SK-N-DZ (cell line): ENCODE data around the gene WDR90.
A peak's percentile ranks its signal among the peaks of the same experiment; 100 is the strongest.

ENCODE experiments used
- DNase-seq: peaks from one replicate; pipeline ENCODE4 v3.0.0-alpha.2; 2015; ENCODE audit warnings: low spot score

WDR90 gene

DNA sequence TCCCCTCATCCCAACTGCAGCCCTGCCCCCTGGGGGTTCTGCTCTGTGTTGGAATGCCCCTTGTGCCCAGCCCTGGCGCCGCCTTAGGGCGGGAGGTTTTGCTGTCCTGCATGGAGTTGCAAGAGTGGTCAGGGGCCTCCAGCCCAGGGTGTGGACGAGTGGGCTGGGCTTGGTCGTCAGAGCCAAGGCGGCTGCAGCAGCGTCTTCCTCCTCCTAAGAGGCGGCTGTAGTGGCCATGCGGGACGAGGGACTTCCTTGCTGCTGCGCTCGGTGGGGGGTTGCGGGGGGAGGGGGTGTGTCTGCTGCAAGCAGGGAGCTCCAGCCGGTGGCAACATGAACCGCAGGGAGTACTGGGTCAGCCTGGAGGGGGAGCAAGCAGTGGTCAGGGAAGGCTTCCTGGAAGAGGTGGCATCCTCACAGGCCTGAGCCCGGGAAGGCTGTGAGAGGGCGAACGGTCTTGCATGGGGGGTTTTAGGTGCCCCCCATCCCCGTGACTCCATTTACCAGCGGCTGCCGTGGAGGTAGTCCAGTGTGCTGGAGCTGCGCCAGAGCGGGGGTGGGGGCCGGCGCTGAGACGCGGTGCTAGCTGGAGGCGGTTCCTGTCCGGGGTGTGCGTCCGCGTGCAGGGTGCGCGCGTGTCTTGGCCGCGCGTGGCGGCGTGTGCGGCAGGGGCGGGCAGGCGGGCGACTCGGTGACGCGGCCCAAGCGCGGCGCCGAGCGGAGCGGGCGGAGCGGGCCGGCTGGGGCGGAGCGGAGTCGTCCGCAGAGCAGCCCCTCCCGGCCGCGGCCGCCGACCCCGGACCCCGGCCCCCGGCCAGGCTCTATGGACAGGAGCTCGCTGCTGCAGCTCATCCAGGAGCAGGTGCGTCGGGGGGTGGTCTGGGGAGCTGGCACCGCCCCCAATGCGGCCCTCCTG is 26.1 kb downstream of the WDR90 start, which contains the start of gene RHBDL1:
TSS of gene RHBDL1 (plus strand) at position 704 of the 916 bp plus-strand sequence. CDS start at position 824, 120 bp downstream.
- DNase-seq: peak; percentile 54

DNA sequence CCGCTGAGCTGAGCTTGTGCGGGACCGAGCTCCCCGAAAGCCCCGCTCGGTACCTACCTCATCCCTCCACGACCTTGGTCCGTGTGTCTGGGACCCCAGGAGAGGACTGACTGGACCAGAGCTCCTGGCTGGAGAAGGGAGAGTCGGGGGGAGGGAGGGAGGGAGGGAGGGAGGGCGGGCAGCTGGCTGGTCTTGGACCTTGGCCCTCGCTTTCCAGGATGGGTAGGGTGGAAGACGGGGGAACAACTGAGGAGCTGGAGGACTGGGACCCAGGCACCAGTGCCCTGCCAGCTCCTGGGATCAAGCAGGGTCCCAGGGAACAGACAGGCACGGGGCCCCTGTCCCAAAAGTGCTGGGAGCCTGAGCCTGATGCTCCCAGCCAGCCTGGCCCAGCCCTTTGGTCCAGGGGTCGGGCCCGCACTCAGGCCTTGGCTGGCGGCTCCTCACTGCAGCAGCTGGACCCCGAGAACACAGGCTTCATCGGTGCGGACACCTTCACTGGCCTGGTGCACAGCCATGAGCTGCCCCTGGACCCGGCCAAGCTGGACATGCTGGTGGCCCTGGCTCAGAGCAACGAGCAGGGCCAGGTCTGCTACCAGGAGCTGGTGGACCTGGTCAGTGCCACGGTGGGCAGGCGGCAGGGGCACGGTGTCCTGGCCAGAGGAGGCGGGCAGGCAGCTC is 26.9 kb downstream of the WDR90 start:
- DNase-seq: no peak

DNA sequence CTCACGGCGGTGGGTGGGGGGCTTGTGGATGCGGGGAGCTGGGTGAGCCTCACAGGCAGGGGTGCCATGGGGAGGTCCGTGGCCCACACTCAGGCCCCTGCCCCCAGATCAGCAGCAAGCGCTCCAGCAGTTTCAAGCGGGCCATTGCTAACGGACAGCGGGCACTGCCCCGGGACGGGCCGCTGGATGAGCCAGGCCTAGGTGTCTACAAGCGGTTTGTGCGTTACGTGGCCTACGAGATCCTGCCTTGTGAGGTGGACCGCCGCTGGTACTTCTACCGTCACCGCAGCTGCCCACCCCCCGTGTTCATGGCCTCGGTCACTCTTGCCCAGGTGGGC is 27.4 kb downstream of the WDR90 start:
- DNase-seq: no peak

DNA sequence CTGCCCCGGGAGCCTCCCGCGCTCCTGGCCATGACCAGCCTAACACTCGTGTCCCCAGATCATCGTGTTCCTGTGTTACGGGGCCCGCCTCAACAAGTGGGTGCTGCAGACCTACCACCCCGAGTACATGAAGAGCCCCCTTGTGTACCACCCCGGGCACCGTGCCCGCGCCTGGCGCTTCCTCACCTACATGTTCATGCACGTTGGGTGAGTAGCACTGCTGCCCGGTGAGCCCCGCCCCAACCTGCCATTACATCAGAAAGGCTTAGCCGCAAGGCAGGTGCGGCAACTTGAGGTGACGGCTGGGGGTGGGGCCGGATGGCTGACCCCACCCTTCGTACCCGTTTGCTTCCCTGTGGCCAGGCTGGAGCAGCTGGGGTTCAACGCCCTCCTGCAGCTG is 27.7 kb downstream of the WDR90 start:
- no peak for DNase-seq

DNA sequence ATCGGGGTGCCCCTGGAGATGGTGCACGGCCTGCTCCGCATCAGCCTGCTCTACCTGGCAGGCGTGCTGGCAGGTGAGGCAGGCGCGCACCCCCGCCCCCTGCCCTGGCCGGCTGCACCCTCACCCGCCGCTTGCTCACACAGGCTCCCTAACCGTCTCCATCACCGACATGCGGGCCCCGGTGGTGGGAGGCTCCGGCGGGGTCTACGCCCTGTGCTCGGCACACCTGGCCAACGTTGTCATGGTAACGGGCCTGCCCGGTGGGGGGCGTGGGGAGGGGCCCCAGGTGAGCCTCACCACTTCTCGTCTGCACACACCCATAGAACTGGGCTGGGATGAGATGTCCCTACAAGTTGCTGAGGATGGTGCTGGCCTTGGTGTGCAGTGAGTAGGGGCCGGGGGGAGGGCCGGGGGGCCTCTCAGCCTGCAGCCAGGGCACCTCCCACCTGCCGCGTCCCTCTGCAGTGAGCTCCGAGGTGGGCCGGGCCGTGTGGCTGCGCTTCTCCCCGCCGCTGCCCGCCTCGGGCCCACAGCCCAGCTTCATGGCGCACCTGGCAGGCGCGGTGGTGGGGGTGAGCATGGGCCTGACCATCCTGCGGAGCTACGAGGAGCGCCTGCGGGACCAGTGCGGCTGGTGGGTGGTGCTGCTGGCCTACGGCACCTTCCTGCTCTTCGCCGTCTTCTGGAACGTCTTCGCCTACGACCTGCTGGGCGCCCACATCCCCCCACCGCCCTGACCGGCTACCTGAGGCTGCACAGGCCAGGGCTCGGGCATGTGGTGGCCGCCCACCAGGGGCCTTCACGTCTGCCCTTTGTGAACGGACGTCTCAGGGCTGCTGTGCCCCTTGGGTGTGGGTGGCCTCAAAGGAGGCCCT is 28.4 kb downstream of the WDR90 start:
- no peak for DNase-seq

DNA sequence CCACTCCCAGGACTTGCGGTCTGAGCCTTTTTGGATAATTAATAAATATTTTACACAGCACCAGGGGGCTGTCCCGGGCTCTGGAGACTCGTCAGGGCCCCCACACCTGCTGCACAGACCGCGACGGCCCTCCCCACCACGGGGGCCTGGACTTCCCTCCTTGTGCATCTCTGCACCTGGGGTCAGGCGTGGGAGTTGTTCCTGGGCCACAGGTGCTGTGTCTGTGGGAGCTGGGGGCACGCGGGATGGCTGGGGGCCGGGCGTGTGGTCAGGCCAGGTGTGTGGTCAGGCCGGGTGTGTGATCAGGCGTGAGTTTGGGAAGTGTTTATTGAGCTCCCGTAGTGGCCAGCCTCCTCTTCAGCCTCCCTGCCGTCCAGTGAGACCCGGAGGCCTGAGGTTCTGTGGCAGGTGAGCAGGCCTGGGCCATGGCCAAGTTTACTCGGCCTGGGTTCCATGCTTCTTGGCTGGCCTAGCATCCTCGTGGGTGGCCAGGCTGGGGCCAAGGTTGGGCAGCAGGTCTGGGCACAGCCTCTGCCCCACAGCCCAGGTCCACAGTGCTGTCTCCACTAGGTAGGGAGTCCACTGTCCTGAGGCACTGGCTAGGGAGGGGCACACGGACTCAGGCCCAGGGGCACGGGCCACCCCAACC is 29.2 kb downstream of the WDR90 start:
- no peak for DNase-seq

DNA sequence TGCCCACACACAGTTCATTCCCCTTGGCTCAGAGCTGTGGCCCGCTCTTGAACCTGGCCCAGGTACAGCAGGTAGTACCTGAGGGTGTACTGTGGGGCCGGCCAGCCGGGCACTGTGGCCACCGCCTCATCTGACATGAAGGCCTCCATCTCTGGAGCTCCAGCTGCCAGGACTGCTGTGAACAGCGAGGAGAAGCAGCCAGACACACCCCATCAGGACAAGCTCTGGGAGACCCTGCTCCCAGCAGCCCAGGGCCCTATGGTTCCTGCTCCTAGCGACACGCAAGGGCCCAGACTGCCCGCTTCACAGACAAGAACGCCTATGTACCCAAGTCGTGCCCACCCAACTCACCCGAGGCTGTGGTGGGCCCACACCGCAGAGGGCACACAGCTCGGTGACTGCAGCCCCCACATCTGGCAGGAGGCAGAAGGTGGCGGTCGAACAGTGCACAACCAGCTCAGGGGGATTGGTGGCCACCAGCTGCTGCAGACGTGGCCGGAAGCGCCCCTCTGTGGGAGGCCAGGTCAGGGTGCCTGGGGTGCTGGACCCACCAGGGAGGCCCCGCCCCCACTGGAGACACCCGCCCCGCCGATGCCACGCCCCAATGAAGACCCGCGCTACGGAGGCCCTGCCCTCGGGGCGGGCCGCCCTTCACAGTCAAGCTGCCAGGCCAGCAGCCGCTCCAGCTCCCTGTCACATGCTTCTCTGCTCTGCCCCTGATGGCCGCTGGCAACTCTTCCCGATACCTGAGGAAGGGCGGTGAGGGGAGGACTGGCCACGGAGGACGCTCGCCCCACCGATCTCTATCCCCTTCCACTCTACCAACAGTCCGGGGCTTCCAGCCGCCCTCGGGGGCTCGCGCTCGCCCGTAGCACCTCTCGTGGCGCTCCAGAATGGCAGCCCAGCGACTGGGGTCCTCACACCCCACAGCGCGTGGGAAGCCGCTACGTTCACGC is 30.0 kb downstream of the WDR90 start:
- peak; percentile 88 for DNase-seq

DNA sequence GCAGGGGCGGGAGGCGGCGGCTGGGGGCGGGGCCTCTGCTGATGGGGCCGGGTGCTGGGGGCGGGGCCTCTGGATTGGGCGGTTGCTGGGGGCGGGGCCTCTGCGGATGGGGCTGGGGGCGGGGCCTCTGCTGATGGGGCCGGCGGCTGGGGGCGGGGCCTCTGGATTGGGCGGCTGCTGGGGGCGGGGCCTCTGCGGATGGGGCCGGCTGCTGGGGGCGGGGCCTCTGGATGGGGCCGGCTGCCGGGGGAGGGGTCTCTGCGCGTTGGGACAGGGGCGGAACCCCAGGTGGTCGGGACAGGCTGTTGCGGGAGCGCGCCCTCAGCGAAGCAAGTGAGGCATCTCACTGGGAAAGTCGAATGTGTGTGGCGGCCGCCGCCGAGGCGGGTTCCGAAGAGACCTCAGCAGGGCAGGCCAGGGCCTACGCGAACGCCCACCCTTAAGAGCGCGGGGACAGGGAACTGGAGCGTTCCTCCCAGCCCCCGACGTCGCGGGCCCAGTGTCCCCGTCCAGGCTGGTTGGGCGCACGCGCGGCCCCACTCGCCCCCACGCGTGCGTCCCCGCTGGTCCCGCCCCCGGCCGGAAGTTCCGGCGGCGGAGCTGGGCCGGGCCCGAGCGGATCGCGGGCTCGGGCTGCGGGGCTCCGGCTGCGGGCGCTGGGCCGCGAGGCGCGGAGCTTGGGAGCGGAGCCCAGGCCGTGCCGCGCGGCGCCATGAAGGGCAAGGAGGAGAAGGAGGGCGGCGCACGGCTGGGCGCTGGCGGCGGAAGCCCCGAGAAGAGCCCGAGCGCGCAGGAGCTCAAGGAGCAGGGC is 30.9 kb downstream of the WDR90 start, which contains the start of gene STUB1:
TSS of gene STUB1 (plus strand) at position 597 of the 811 bp plus-strand sequence. CDS start at position 713, 116 bp downstream.
- DNase-seq: peak; percentile 88

DNA sequence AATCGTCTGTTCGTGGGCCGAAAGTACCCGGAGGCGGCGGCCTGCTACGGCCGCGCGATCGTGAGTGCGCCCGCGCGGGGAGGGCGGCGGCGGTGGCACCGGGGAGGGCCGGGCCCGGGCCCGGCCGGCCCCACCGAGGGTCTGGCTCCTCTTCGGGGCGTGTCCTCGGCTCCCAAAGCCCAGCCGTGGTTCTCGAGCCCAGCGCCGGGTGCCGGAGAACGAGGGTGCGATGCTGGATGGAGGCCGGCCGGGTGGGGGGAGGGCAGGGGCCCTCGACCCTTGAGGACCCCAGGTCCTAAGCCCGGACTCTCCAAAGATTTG is 31.4 kb downstream of the WDR90 start:
- no peak for DNase-seq

DNA sequence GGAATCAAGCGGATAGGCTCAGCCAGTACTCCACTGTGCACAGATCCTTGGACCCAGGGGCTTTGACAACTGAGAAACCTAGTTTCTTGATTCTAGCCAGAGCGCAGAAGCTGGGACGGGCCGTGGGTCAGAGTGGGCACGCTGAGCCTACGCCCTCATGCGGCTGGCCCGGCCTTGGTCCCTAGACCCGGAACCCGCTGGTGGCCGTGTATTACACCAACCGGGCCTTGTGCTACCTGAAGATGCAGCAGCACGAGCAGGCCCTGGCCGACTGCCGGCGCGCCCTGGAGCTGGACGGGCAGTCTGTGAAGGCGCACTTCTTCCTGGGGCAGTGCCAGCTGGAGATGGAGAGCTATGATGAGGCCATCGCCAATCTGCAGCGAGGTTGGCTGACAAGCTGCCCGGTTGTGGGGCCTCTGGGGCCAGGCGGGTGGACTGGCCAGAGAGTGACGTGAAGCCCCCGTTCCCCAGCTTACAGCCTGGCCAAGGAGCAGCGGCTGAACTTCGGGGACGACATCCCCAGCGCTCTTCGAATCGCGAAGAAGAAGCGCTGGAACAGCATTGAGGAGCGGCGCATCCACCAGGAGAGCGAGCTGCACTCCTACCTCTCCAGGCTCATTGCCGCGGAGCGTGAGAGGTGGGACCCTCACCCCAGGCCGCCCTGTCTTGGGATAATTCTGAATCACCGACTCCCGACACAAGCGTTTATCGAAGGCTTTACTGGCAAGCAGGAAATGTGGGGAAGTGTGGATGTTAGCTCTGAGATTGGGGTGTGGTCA is 32.0 kb downstream of the WDR90 start:
- no peak for DNase-seq

DNA sequence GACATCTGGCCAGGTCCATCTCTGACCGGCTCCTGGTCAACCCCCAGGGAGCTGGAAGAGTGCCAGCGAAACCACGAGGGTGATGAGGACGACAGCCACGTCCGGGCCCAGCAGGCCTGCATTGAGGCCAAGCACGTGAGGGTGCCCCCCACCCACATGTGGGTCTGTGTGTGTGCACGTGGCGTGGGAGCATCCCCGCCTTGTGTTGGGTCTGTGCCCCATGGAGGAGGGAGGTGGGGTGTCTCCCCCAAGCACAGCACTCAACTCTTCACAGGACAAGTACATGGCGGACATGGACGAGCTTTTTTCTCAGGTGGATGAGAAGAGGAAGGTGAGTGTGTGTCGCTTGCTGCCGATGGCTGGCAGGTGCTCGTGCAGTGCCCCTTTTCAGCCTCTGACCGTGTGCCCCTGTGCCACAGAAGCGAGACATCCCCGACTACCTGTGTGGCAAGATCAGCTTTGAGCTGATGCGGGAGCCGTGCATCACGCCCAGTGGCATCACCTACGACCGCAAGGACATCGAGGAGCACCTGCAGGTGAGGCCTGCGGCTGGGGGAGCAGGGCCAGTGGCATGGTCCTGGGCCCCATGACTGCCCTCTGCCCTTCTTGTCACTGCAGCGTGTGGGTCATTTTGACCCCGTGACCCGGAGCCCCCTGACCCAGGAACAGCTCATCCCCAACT is 32.7 kb downstream of the WDR90 start:
- no peak for DNase-seq

DNA sequence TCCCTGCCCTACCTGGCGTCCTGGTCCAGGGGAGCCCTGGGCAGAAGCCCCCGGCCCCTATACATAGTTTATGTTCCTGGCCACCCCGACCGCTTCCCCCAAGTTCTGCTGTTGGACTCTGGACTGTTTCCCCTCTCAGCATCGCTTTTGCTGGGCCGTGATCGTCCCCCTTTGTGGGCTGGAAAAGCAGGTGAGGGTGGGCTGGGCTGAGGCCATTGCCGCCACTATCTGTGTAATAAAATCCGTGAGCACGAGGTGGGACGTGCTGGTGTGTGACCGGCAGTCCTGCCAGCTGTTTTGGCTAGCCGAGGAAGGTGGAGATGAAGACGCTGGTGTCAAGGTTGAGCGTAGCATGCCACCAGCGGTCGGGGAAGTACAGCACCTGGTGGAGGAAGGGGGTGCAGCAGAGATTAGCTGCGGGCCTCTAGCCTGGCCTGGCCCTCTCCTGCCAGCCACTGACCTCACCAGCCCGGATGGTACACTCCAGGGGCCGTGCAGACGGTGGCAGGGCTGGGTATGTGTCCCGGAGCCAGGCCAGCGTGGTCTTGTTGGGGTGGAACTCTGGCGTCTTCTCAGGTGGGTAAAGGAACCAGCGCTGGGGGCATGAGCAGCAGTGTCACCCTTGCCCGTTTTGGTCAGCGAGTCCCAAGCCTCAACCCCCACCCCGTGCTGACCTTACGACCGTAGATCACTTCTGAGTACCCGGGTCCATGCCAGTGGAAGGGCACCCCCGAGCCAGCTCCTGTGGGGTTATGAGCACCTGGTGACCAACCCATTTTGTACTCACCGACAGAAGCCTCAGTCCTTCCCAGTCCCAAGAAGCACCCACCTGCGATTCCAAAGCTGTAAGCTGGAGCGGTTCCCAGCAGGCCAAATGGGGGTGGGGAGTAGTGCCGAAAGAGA is 33.6 kb downstream of the WDR90 start:
- DNase-seq: no peak

DNA sequence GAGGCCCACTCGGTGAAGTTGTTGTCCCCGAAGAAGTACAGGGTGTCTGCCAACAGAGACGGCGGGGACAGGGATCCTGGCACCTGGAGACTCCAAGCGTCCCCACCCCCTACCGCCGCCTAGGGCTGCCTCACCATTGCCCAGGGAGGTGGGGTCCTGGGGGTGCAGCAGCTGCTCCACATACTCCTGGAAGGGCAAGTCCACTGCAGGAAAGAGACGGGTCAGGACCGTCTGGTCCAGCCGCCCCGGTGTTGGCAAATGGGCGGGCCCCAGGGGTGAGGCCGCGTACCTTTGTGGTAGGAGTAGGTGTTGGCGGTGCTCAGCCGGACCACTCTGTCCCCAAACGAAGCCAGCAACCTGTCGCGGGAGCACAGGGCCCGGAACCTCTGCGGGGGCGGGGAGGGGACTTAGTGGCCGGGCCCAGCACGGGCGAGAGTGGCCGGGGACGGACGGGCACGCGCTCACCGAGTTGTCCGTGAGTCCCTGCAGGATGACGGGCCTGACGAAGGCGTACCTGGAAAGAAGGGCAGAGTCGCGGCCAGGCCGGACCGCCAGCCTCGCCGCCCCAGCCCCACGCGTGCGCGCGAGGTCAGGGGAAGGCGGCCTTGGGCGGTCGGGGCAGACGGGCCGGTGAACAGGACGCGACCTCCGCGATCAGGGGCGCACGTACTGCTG is 34.4 kb downstream of the WDR90 start:
- DNase-seq: no peak

DNA sequence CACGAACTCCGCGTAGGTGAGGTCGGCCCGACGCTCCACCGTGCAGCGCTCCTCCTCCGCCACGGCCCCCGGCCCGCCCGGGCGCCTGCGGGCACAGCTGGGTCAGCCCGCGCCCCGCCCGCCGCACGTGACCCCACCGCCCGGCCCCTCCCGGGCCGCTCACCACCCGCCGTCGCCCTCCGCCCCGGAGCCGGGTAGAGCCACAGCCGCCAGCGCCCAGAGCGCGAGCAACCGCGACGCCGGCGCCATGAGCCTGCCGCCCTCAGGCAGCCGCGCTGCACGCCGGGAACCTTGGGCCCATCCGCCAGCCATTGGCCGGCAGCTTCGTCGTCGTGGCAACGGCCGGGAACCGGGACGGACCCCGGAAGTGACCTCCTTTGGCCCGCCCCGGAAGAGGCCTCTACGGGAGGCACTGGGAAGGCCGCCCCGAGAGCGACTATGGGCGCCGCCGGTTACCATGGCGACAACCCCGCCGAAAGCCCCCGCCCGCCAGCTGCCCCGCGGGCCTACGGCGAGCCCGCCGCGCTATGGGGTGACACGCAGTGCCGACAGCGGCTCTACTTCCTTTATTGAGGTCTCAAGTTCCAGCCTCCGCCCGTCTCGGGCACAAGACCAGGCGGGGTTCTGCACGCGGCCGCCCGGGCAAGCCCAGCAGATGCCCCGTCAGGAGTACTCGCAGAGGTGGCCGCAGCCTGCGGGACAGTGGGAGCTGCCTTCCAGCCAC is 35.1 kb downstream of the WDR90 start, which contains the start of gene JMJD8:
TSS of gene JMJD8 (minus strand) at position 264 of the 724 bp plus-strand sequence. CDS start at position 249, 15 bp downstream.
- peak; percentile 95 for DNase-seq

DNA sequence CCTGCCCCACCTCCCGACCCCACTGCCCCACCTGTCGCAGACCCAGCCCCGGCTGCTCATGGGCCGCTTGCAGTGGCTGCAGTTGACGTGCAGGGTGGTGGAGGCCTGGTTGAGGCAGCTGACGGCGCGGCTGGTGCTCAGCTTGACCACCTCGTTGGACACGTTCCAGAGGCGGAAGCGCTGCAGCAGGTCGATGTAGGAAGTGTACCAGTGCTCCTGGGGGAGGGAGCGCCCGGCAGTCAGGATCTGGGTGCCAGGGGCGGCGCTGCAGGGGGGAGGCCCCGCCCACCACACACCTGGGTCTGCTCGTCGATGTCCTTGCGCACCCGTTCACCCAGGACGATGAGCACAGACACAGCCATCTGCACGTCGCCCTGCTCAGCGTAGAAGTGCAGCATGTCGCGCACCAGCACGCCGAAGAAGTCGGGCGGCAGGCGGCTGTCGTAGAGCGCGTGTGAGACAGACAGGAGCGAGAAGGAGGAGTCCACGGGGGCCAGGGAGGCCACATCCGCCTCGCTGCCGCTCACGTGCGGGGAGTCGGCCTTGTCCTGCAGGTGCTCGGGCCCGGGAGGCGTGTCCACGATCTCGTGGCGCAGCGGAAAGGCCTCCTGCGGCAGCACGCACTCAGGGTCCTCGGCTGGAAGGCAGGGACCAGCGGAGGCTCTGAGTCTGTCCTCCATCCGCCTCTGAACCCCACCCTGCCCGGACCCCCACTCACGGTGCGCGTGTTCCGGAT is 36.0 kb downstream of the WDR90 start:
- DNase-seq: no peak
